Stomach (tissue), 9 donors: ENCODE results near the gene RPTOR. TPM values are rescaled to one million over a fixed set of nuclear protein-coding genes. Genes with fewer than 3 reads are reported as not detected.

ENCODE experiments used
- DNase-seq, 2 donors: peaks; one replicate each; pipeline versions ENCODE4 v3.0.0 to v3.0.0-alpha.2; 2013 to 2019
- H3K27ac ChIP-seq, 5 donors: fragments of 200-600 bp in 4 of 5; sonication (generic) in 4 of 5; one replicate each; pipeline ENCODE4 v1.5.1; 2013 to 2019; ENCODE audit warnings: mild to moderate bottlenecking in 1 of 5, moderate library complexity in 1 of 5
- H3K27me3 ChIP-seq, 3 donors: fragments of 200-600 bp; sonication (generic); one replicate each; pipeline ENCODE4 v1.5.1; 2017 to 2019; ENCODE audit warnings: mixed run types in 1 of 3
- H3K36me3 ChIP-seq, 4 donors: fragments of 200-600 bp; sonication (generic); 1 replicate in 3 of 4; 2 replicates in 1 of 4; pipeline ENCODE4 v1.5.1; 2016 to 2019
- H3K4me1 ChIP-seq, 4 donors: fragments of 200-600 bp; sonication (generic); one replicate each; pipeline ENCODE4 v1.5.1; 2016 to 2019
- H3K4me3 ChIP-seq, 4 donors: fragments of 200-600 bp; sonication (generic) in 3 of 4; one replicate each; pipeline ENCODE4 v1.5.1; 2016 to 2019; ENCODE audit warnings: mild to moderate bottlenecking in 1 of 4
- H3K9me3 ChIP-seq, 4 donors: fragments of 200-600 bp; sonication (generic); one replicate each; pipeline ENCODE4 v1.5.1; 2016 to 2019
- CTCF ChIP-seq, 7 experiments: fragments of 450-650 bp in 4 of 7; fragments of 200-600 bp in 3 of 7; sonication (generic) in 3 of 7; IDR thresholded peaks; one replicate each; pipeline ENCODE4 v1.5.1; 2016 to 2019; ENCODE audit warnings: antibody characterized with exemption in 7 of 7, control low read depth in 2 of 7, mild to moderate bottlenecking in 1 of 7
- EP300 ChIP-seq: sonication (generic); formaldehyde crosslinking; IDR thresholded peaks from one replicate; pipeline ENCODE4 v1.6.1; 2017; ENCODE audit warnings: antibody characterized with exemption
- POLR2A ChIP-seq, 4 donors: fragments of 450-650 bp; IDR thresholded peaks; one replicate each; pipeline ENCODE4 v1.6.1; 2016; ENCODE audit warnings: antibody characterized with exemption in 4 of 4, control low read depth in 2 of 4, mild to moderate bottlenecking in 1 of 4, moderate library complexity in 1 of 4
- POLR2AphosphoS5 ChIP-seq, 3 donors: sonication (generic); formaldehyde crosslinking; IDR thresholded peaks; one replicate each; pipeline ENCODE4 v1.6.1; 2016; ENCODE audit warnings: antibody characterized with exemption in 3 of 3
- WGBS, 5 donors: extraction: QIAGEN DNeasy Blood & Tissue Kit in 3 of 5; methylation state at CpG; one replicate each; pipeline versions ENCODE4 v1.1.5 to v1.1.7; 2013 to 2018; 5-methylcytosine and 5-hydroxymethylcytosine counted together
- intact Hi-C: fragments of 100-400 bp; cut with DNase I; formaldehyde crosslinking; loops from one replicate; pipeline ENCODE4 v1.15.1; 2023; ENCODE audit warnings: low total_unique reads
- polyA plus RNA-seq, 3 donors: library from polyadenylated mRNA; stranded (reverse); fragments of 200-250 nt; gene quantifications; one replicate each; pipeline ENCODE4 v1.2.3, GENCODE V29; 2013
- total RNA-seq, 5 donors: library from RNA; depleted of rRNA; stranded (reverse); fragments of >200 nt; gene quantifications; one replicate each; pipeline versions ENCODE4 v1.1.0 to v1.2.3, GENCODE V29; 2014 to 2016
- donor health status: healthy with polysubstance abuse.
- donor health status: Bipolar disorder and iron deficiency.
- donor health status: healthy.

RPTOR gene
- total and polyA plus RNA-seq, 8 donors: 3.8 to 103 (median 19.3) TPM

DNA sequence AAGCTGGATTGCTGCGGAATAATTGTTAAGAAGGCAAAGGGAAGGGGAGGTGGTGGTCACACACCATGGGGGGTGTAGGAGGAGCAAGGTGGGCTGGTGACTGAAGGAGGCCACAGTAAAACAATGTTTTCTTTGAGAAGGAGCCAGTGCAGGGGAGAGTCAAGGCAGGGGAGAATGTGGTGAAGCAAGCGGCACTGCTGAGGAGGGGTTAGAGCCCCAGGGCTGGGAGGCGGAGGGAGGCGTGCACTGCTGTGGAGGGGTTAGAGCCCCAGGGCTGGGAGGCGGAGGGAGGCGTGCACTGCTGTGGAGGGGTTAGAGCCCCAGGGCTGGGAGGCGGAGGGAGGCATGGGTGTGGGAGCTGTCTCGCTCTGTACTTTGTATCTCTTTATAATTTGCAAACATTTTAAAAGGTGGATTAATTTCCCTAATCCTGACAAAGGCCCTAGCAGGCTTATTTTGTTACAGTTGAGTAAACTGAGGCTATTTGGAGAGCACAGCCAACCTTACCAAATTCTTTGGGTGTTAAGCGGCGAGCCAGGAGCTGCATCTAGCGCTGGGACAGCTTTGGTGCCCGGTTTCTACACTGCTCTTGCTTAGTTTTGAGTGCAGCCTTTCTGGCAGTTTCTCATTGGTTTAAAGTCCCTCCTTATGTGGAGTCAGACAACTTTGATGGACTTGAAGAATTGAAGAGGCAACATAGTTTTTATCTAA is 20.9 kb downstream of the RPTOR start:
- Histone ChIP-seq H3K4me3 (no peak overlapping the region), H3K9me3 (no peaks in the 10 kb centered on the region), H3K36me3 (no peaks in the 10 kb centered on the region), H3K27me3 (no peaks in the 10 kb centered on the region), H3K4me1 (peaks cover 0 to 12% (median 5%) of the 10 kb centered on the region in 4 donors), H3K27ac (no peak overlapping the region)
- intact Hi-C loops: no loop called here
- DNase-seq: no peak
- no peak for TF ChIP-seq POLR2A (IDR thresholded peaks at IDR 0.05)
- TF ChIP-seq EP300: no peak
- TF ChIP-seq POLR2AphosphoS5 (IDR thresholded peaks at IDR 0.05): no peak
- no peak for TF ChIP-seq CTCF (IDR thresholded peaks at IDR 0.05)
- WGBS, 5 donors: 60 to 75% (median 73%) methylated on average over 12 of the region's 12 CpGs

DNA sequence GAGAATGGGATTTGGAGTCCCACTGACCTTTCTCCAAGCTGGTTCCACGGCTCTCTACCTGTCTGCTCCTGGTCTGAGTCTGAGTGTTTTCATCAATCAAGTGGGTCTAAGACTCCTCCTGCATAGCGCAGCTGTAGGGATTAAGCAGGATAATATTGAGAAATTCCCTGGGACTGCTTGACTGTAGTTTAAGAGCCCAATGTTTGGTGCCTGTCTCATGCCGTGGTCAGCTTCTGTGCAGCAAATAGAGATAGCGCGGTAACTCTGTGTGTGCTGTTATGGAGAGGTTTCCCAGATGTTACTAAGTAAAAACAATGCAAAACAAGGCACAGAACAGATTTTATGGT is 21.4 kb downstream of the RPTOR start:
- intact Hi-C loops: no loop called here
- TF ChIP-seq CTCF (IDR thresholded peaks at IDR 0.05): no peak
- no peak for TF ChIP-seq POLR2A (IDR thresholded peaks at IDR 0.05)
- TF ChIP-seq EP300: no peak
- no peak for TF ChIP-seq POLR2AphosphoS5 (IDR thresholded peaks at IDR 0.05)
- H3K4me1 ChIP-seq: peaks cover 0 to 12% (median 5%) of the 10 kb centered on the region in 4 donors
- H3K36me3 ChIP-seq: no peaks in the 10 kb centered on the region
- H3K4me3 ChIP-seq: no peak overlapping the region
- 67 to 83% (median 79%) methylated on average over 5 of the region's 5 CpGs for WGBS, 5 donors
- no peaks in the 10 kb centered on the region for H3K9me3 ChIP-seq
- H3K27me3 ChIP-seq: no peaks in the 10 kb centered on the region
- no peak for DNase-seq
- no peak overlapping the region for H3K27ac ChIP-seq

GRCh38 chr17:80568246-80568645 is 23.6 kb downstream of the RPTOR start:
- no peak overlapping the region for H3K4me3 ChIP-seq
- no peaks in the 10 kb centered on the region for H3K9me3 ChIP-seq
- DNase-seq: no peak
- no peaks in the 10 kb centered on the region for H3K27me3 ChIP-seq
- intact Hi-C loops: no loop called here
- H3K27ac ChIP-seq: no peak overlapping the region
- H3K4me1 ChIP-seq: peaks cover 0 to 12% (median 5%) of the 10 kb centered on the region in 4 donors
- no peaks in the 10 kb centered on the region for H3K36me3 ChIP-seq
- no peak for TF ChIP-seq POLR2A (IDR thresholded peaks at IDR 0.05)
- TF ChIP-seq POLR2AphosphoS5 (IDR thresholded peaks at IDR 0.05): no peak
- TF ChIP-seq CTCF (IDR thresholded peaks at IDR 0.05): no peak
- no peak for TF ChIP-seq EP300

GRCh38 chr17:80569924-80570323 is 25.3 kb downstream of the RPTOR start:
- WGBS, 5 donors: 76 to 84% (median 82%) methylated on average over 9 of the region's 9 CpGs
- intact Hi-C loops: loop anchor here (5.0 kb wide), 1 partner anchor 138 kb away; no protein-coding TSS in a partner anchor
- no peak overlapping the region for H3K4me3 ChIP-seq
- TF ChIP-seq POLR2A (IDR thresholded peaks at IDR 0.05) (no peak), CTCF (IDR thresholded peaks at IDR 0.05) (no peak), EP300 (no peak)
- no peaks in the 10 kb centered on the region for H3K27me3 ChIP-seq
- peaks cover 0 to 9% (median 4%) of the 10 kb centered on the region in 4 donors for H3K4me1 ChIP-seq
- DNase-seq: no peak
- H3K36me3 ChIP-seq: no peaks in the 10 kb centered on the region
- H3K27ac ChIP-seq: no peak overlapping the region
- no peaks in the 10 kb centered on the region for H3K9me3 ChIP-seq
